Caki2 (cell line): Measurements from ENCODE around the gene CLPTM1L. TPM values are rescaled to one million over a fixed set of nuclear protein-coding genes. Genes with fewer than 3 reads are reported as not detected.
"Not testable (repeated sequence)": the region's sequence is repeated elsewhere in the genome, so short reads cannot be mapped to it uniquely, and the experiment has no call there.

Experiments
- DNase-seq: peaks from one replicate; pipeline ENCODE4 v3.0.0-alpha.2; 2015; ENCODE audit warnings: low read depth
- in situ Hi-C: cut with HindIII; loops from 2 replicates; pipeline ENCODE4 v1.10.0; 2016; ENCODE audit warnings: low sequenced_read_pairs, low pct_unique_long_range_greater_than_20kb, mixed read lengths
- total RNA-seq: library from RNA; depleted of rRNA; stranded (reverse); fragments of >200 nt; shearing (Covaris generic); gene quantifications from 2 replicates; pipeline ENCODE4 v1.2.3, GENCODE V29; 2014; ENCODE audit warnings: low replicate concordance

The CLPTM1L gene
- total RNA-seq, 1 experiment from 2014 or later: 286 TPM

DNA sequence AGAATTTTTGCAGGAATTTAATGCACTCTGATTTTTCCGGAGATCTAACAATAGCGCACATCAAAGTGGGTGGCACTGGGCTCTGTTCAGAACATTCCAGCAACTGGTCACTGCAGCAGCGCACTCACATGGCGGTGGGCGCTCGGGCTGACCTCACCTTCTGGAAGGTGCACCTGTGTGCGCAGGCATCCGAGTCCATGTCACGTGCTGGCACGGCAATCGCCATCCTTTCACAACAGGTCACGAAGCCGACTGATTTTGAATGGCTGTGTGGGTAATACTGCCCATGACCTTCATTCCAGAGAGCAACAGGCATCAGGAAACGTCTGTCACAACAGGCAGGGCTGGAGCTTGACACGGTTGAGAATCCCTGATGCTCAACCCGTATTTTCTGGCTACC is 18.7 kb upstream of the CLPTM1L start:
- DNase-seq: no peak
- in situ Hi-C loops: no loop called here

DNA sequence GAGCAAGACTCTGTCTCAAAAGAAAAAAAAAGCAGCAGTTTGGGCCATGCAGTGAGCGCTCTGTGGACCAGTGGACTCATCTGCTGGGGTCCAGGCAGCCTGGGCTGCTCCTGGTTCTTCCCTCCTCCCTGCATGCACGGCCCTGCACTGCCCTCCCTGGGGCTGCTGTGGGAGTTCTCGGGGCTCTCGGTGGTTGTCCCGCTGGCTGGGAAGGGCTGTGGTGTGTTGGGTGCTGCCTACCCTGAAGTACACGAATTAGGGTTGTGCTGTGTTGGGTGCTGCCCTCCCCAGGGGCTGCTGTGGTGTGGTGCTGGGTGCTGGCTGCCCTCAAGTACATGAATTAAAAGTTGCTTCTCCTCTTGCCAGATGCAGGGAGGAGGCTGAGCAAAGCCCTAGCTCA is 18.3 kb upstream of the CLPTM1L start:
- in situ Hi-C loops: no loop called here
- DNase-seq: no peak

DNA sequence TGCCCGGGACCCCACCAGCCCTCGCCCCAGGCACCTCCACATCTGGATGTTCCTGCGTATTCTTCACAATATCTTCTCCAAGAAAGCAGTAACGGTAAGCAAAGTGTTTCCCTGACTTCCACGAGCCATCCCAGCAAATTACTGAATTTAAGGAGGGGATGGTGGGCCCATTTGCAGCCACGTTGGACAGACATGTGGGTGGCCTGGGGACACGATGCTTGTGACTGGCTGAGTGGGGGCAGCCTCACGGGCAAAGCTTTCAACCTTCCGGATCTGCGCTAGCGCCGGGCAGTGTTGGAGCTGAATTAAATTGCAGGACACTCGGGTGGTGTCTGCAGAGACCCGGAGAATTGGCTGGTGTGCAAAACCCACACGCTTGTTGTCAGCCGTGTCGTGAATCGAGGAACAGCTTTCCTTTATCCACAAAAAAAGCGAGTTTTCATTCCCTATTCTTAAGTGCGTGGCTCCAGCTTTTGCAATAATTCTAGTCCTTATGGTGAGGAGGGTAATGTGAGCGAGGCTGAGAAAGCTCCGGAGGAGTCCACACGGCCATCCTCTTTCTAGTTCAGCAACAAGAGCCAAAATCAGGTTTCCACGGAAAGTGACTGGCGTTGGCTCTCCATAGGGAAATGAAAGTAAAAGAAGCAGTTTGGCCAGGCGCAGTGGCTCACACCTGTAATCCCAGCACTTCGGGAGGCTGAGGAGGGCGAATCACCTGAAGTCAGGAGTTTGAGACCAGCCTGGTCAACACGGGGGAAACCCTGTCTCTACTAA is 17.5 kb upstream of the CLPTM1L start:
- DNase-seq: no peak
- in situ Hi-C loops: no loop called here

DNA sequence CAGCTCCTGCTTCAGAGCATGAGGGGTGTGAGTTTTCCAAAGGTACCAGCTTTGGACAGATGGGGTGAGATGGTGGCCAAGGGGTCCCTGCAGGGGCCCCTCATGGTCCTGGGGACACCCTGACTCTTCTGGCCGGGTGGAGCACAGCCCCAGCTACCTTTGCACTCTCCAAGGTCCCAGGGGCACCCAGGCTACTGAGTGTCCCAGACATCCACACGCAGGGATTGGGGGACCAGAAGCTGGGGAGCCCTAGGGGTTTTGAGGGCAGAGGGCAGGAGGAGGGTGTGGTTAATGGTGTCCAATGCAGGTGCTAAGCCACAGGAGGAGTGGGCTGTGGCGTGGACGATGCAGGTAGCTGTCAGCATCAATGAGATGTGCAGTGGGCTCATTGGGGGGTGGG is 16.0 kb upstream of the CLPTM1L start:
- no peak for DNase-seq
- in situ Hi-C loops: no loop called here

DNA sequence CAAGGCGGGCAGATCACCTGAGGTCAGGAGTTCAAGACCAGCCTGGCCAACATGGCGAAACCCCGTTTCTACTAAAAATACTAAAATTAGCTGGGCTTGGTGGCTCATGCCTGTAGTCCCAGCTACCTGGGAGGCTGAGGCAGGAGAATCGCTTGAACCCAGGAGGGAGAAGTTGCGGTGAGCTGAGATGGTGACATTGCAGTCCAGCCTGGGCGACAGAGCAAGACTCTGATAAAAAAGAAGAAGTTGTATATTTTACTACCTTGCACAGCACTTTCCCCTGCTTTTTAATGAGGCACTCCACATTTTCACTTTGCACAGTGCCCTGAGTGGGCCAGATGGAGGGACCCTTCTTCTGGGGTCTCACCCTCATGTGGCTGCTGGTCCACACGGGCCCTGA is 15.5 kb upstream of the CLPTM1L start:
- DNase-seq, in situ Hi-C loops: not testable (repeated sequence)

DNA sequence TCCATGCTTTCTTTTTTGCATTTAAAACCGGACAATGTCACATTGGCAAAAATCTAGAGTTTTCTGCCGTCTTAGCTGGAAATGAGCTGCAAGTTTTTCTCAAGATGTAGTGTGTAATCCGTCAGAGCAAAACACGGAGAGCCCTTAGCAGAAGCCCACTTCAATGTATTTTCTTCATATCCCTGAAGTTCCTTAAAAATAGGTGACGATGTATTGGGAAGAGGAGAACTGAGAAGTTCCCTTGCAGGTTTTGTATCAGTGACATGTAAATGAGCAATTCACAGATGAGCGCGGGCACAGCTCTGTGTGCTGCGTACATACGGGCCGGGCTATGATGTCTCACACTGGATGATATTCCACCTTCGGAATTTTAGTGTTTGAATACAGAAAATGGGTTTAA is 14.8 kb upstream of the CLPTM1L start:
- in situ Hi-C loops: no loop called here
- no peak for DNase-seq

DNA sequence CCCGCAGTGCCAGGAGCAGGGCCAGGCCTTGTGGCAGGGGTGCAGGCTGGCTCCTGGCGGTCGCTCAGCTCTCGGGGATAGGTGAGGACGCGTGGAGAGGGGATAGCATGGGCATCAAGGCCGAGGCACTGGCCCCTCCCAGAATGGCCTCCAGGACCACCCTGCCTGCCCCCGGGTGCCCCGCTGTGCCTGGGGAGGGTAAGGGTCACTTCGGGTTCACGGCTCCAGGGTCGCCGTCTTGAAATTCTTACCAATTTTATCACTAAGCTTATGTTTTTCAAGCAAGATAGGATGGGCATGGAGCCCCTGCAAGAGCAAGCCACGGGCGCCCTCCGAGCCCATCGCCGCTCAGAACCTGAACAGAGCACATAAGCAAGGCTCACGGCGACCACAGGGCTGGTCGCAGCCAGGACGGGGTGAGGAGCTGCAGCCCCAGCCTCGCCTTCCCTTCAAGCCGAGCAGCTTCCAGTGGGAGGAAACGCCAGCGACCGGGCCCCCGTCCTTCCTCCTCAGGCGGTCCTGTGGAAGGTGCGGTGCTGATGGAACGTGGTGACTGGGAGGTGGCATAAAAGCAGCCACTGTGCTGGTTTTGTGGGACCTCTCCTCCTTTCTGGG is 14.2 kb upstream of the CLPTM1L start:
- DNase-seq: no peak
- in situ Hi-C loops: no loop called here

DNA sequence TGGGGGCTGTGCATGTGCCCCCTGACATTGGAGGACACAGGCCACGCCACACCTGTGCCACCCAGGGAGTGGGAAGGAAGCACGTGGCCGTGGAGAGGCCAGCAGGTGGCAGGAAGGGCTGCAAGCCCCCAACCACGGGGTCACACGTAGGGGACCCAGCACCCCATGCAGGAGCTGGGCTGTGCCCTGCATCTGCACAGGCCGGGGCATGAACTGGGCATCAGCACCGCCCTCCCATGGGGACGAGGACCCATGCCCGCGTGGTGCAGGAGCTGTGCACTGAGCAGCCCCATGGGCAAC is 13.8 kb upstream of the CLPTM1L start:
- in situ Hi-C loops: no loop called here
- DNase-seq: no peak

DNA sequence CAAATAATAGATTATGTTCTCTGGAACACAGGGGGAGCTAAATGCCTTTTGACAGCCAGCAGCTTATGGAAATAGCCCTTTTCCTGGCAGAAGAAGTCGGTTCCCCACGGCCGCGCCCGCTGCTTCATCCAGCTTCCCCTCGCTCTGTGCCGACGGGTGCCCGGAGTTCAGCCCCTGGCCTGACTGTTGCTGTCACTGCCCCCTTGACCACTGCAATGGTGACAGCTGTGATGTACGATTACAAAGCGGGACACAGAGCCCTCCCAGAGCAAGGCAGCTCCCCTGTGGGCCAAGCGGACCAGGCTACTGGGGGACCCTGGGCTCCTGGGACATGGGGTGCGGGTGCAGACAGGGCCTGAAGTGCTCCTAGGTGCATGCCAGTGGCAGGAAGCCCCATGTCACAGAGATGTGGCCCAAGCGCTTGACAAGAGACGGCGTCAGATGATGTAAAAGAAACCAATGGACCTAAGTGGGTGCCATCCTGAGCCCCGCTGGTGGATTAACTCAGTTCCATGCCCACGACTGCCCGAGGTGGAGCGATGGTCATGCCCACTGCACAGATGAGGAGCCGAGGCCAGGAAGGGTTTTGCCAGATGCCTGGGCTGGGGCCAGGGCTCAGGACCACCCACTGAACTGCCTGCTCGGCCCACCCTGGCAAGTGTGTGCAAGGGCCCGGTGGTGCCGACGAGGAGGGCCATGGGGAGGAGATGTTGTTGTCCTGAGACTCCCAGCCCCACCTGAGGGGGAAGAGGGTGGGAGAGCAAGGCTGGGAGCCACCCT is 13.2 kb upstream of the CLPTM1L start:
- DNase-seq: no peak
- in situ Hi-C loops: no loop called here

DNA sequence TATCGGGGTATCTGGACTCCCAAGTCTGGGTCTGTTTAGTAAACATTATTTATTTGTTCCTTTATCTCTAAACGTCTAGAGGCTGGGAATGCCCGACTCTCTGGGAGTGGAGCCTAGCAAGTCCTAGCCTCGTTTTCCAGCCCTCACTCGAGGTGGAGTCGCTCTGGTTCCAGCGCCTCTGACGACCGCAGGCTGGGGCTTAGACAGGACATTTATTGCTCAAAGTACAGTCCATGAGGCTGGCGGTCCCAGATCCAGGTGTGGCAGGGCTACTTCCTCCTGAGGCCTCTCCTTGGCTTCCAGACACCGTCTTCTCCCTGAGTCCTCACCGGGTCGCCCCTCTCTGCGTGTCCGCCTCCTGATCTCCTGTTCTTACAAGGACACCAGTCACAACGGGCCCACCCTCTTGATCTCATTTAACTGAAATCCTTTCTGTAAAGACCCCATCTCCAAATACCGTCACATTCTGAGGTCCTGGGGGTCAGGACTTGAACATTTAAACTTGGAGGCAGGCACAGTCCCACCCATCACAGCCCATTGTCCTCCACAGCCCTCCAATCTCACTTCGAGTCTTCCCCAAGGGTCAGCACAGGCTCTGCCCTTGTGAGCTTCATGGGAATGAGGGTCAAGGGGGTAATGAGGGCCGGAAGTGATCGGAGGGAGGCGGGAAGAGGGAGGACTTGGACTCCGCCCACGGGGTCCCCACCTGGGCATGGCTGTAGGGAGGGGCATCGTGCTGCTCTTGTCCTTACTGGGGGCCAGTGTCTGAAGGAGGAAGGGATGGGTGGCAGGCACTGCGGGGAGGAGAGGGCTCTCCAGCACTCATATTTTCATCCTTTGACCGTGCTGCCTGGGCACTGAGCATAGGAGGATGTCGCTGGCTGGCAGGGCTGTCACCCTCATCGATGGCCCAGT is 12.2 kb upstream of the CLPTM1L start:
- in situ Hi-C loops: no loop called here
- DNase-seq: no peak

DNA sequence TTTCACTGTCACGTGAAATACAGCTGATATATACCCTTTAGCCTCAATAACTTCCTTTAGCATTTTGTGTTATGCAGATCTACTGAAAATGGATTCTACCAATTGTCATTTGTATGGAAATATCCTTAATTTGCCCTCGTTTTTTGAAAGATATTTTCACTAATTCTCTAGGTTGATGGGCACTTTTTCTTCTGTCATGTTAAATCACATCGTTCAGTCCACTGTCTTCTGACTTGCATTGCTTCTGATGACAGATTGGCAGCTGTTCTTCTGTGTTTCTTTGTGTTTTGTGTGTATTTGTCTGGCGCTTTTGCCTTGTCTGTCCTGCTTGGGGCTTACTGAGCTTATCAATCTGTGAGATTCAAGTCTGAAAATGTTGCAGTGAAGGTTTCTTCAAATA is 9.7 kb upstream of the CLPTM1L start:
- DNase-seq: no peak

DNA sequence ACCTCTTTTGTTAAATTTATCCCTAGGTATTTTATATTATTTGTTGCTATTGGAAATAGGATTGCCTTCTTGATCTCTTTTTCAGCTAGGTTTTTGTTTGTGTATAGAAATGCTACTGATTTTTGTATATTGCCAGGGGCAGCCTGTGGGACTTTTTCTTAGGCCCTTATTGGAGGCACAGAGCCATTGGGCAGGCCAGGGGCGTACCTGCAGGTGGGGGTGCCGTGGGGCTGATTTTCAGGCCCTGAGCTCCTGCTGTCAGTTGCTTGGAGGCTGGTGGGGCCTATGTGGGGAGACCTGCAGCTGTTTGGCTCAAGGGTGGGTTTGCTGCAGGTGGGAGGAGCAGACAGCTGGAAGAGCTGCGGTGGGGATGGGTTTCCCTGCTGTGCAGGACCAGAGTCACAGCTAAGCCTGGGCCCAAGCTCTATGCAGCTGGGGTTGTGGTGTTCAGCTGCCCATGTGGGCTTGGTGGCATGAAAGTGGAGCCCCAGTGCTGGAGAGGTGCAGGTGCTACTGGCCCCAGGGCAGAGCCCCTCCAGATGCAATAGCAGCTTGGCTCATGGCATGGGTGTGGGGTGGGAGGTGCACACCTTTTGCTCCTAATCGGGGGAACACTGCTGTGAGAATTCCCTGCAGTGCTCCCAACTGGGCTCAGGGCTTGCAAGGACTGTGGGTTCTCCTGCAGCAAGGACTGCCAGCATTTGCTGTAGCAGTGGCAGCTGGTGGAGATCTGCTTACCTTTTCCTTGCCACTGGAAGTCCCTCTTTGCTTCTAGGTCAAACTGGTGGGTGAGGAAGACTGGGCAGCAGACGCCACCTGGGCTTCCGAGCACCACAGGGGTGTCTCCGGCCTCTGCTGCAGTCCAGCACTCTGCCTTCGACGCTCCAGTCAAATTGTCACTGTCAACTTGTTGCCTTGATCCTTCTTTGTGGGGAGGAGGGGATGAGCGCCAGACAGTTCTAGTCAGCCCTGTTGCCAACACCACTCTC is 7.6 kb upstream of the CLPTM1L start:
- DNase-seq: no peak
- in situ Hi-C loops: no loop called here

More for the DNA sequence above, 9.7 kb upstream of the CLPTM1L start:
- in situ Hi-C loops: no loop called here

DNA sequence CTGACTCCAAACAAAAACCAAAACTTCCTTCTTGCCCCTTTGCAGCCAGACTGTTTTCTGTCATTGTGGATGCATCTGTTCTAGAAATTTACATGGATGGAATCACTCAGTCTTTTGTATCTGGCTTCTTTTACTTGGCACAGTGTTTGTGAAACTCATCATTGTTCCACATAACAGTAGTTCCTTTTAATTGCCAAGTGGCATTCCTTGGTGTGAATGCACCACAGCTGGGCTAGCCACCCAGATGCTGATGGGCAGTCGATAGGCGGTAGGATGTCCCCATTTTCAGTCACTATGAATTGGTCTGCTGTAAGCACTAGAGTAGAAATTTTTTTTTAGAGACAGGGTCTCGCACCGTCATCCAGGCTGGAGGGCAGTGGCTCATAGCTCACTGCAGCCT is 6.3 kb upstream of the CLPTM1L start:
- in situ Hi-C loops: no loop called here
- DNase-seq: no peak

DNA sequence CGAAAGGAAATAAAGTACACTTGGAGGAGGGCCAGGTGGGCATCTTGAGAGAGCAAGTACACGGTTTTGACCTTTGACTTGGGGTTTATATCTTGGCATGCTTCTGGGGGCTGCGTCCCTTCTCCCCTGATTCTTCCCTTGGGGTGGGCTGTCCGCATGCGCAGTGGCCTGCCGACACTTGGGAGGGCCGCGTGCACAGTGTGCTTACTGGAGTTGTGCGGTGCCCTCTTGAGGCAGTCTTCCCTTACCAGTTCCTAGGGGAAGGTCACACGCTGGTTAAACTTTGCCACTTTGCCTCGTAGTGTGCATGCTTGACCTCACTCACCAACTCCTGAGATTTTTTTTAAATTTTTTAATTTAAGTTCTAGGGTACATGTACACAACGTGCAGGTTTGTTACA is 4.3 kb upstream of the CLPTM1L start:
- DNase-seq: no peak
- in situ Hi-C loops: no loop called here

DNA sequence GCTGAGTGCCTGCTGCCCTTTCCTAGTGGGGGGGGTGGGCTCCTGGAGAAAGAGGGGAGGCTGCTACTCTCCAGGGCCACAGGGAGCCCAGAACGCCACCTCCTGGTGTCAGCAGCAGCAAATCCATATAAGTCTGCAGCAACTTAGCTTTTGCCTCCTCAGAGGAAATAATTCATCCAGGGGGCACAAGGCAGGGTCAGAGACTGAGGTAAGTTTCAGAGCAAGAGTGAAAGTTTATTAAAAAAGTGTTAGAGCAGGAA is 4.0 kb upstream of the CLPTM1L start:
- no peak for DNase-seq
- in situ Hi-C loops: no loop called here

DNA sequence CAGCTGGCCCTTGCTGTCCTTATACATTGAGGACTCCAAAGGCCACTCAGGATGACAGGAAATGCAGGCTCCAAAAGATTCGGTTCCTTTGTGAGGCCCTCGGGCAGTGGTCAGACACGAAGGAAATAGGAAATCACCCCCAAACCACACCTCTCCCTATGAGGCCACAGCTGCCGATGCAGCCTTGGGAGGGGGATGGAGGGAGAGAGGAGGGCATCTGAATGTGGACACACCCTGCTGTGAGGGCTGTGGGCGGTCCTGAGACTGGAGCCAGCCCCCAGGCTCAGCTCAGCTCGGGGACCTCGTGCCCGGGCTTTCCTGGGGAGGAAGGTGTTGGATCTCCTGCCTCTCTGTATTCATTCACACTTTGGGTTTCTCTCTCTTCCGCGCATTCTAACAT is 2.7 kb upstream of the CLPTM1L start:
- in situ Hi-C loops: no loop called here
- no peak for DNase-seq

DNA sequence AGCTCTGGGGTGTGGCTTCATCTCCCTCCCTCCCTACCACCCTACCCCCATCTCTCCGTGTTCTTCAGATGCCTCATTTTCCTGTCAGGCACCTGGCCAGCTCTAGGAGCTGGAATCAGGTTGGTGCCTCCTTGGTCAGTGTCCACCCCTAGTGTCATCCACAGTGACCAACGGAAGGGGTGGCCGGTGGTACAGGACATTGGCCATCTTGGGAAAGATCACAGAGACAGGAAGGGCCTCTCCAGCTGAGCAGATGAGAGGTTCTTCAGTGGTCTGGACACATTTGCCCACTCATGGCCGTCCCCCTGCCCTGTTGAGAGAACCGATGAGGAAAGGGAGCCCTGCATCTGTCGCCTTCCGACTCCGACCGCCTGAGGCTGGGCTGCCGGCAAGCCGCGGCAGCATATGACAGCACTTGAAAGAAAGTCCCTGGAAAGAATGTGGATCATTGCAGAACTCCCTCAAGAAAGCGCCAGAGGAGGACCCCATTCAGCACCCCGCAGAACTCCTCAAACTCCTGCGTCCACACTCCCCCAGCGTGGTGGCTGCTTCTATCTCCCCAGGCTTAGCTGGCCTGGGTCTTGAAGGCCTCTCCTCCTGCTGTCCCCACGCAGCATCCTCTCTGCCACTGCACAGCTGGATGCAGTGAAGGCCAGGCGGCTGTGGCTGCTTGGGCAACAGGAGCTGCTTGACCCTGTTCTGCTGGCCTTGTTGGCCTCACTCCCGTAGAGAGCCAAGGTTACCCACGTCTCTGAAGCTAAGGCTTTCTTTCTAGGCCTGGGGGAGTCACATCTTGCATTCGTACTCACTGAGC is 1.9 kb upstream of the CLPTM1L start:
- in situ Hi-C loops: no loop called here

More for the DNA sequence above, 1.9 kb upstream of the CLPTM1L start:
- no peak for DNase-seq
